Lower lobe of right lung (tissue), 2 donors: ENCODE results near the gene NGF. TPM values are rescaled to one million over a fixed set of nuclear protein-coding genes. Genes with fewer than 3 reads are reported as not detected.

Source experiments
- ATAC-seq, 2 donors: fragments of 200-7000 bp; cut with Tn5 transposase; one replicate each; pipeline ENCODE4 v1.9.1; 2020 to 2022; ENCODE audit warnings: mild to moderate bottlenecking in 2 of 2, moderate library complexity in 2 of 2
- DNase-seq: peaks from one replicate; pipeline ENCODE4 v3.0.0-alpha.2; 2020
- H3K27ac ChIP-seq: fragments of 200-600 bp; one replicate; pipeline ENCODE4 v1.8.0; 2022
- H3K27me3 ChIP-seq: fragments of 200-600 bp; one replicate; pipeline ENCODE4 v1.8.0; 2022; ENCODE audit warnings: low read depth
- H3K36me3 ChIP-seq: fragments of 200-600 bp; one replicate; pipeline ENCODE4 v1.8.0; 2022; ENCODE audit warnings: mild to moderate bottlenecking
- H3K4me1 ChIP-seq: fragments of 200-600 bp; one replicate; pipeline ENCODE4 v1.8.0; 2022
- H3K4me3 ChIP-seq: fragments of 200-600 bp; one replicate; pipeline ENCODE4 v1.8.0; 2022; ENCODE audit warnings: mild to moderate bottlenecking
- H3K9me3 ChIP-seq: fragments of 200-600 bp; one replicate; pipeline ENCODE4 v1.8.0; 2022
- CTCF ChIP-seq: fragments of 200-600 bp; IDR thresholded peaks from one replicate; pipeline ENCODE4 v1.8.0; 2022; ENCODE audit warnings: antibody characterized with exemption, mild to moderate bottlenecking
- intact Hi-C: fragments of 100-400 bp; cut with DNase I; formaldehyde crosslinking; loops from one replicate; pipeline ENCODE4 v1.11.0; 2022
- total RNA-seq: library from RNA; stranded (reverse); fragmentation: NEBNext Ultra II Directional; extraction: Animal tissue kit (Norgen Biotek cat#: 25700); gene quantifications from one replicate; pipeline ENCODE4 v1.2.1, GENCODE V29; 2021
- donor health status: DM: no; HTN: yes; CAD: no; lungs with severe emphysema.

NGF gene
- total RNA-seq, 1 donor from 2014 or later = 0.97 TPM

GRCh38 chr1:115293006-115293405 lies 45.0 kb downstream of the NGF start:
- H3K4me1 ChIP-seq = no peaks in the 10 kb centered on the region
- no peak for TF ChIP-seq CTCF
- ATAC-seq (no peak), DNase-seq (no peak)
- H3K27ac ChIP-seq = no peak overlapping the region
- H3K4me3 ChIP-seq = no peak overlapping the region
- H3K36me3 ChIP-seq = no peaks in the 10 kb centered on the region
- intact Hi-C loops = no loop called here
- no peaks in the 10 kb centered on the region for H3K27me3 ChIP-seq
- H3K9me3 ChIP-seq = no peaks in the 10 kb centered on the region

- ATAC-seq = no peak
- Histone ChIP-seq H3K4me1 (no peaks in the 10 kb centered on the region), H3K36me3 (no peaks in the 10 kb centered on the region), H3K27ac (no peak overlapping the region), H3K4me3 (no peak overlapping the region), H3K9me3 (no peaks in the 10 kb centered on the region), H3K27me3 (no peaks in the 10 kb centered on the region)
- no peak for TF ChIP-seq CTCF
- no peak for DNase-seq
- intact Hi-C loops = no loop called here
Observed at GRCh38 chr1:115291741-115292140, 46.3 kb downstream of the NGF start.

GRCh38 chr1:115289940-115290339 lies 48.1 kb downstream of the NGF start:
- intact Hi-C loops = no loop called here
- H3K4me1 ChIP-seq = no peaks in the 10 kb centered on the region
- no peak for ATAC-seq
- no peak overlapping the region for H3K4me3 ChIP-seq
- no peaks in the 10 kb centered on the region for H3K36me3 ChIP-seq
- H3K27ac ChIP-seq = no peak overlapping the region
- no peak for TF ChIP-seq CTCF
- H3K9me3 ChIP-seq = no peaks in the 10 kb centered on the region
- H3K27me3 ChIP-seq = no peaks in the 10 kb centered on the region
- no peak for DNase-seq

GRCh38 chr1:115288591-115289198 lies 49.4 kb downstream of the NGF start:
- no peak for TF ChIP-seq CTCF
- Histone ChIP-seq H3K36me3 (no peaks in the 10 kb centered on the region), H3K4me1 (no peaks in the 10 kb centered on the region), H3K27ac (no peak overlapping the region), H3K4me3 (no peak overlapping the region), H3K9me3 (no peaks in the 10 kb centered on the region), H3K27me3 (no peaks in the 10 kb centered on the region)
- ATAC-seq (no peak), DNase-seq (no peak)
- intact Hi-C loops = no loop called here

- intact Hi-C loops = no loop called here
- H3K27me3 ChIP-seq = no peaks in the 10 kb centered on the region
- H3K4me1 ChIP-seq = peaks cover 5% of the 10 kb centered on the region
- no peaks in the 10 kb centered on the region for H3K9me3 ChIP-seq
- H3K27ac ChIP-seq = no peak overlapping the region
- H3K36me3 ChIP-seq = no peaks in the 10 kb centered on the region
- TF ChIP-seq CTCF = no peak
- DNase-seq (no peak), ATAC-seq (no peak)
- no peak overlapping the region for H3K4me3 ChIP-seq
Observed at GRCh38 chr1:115286431-115287205, 51.4 kb downstream of the NGF start.
